GM12875 (cell line): Measurements from ENCODE around the gene JCAD.

ENCODE experiments used
- H3K4me3 ChIP-seq: one replicate; pipeline ENCODE4 v1.5.1; 2011; ENCODE audit warnings: low read depth, low read length, control low read depth
- CTCF ChIP-seq: IDR thresholded peaks from 2 replicates; pipeline ENCODE4 v1.5.1; 2011; ENCODE audit warnings: low read depth, mild to moderate bottlenecking, control low read depth, inconsistent platforms, low read length, moderate library complexity, borderline replicate concordance; ENCODE audit not compliant: insufficient read depth

JCAD gene

GRCh38 chr10:29970012-29970396 lies 89.4 kb downstream of the JCAD start:
- H3K4me3 ChIP-seq, result no peak overlapping the region
- no peak for TF ChIP-seq CTCF

- no peak for TF ChIP-seq CTCF
- H3K4me3 ChIP-seq, result no peak overlapping the region
These were observed 90.0 kb downstream of the JCAD start for GRCh38 chr10:29969255-29970011.

- no peak for TF ChIP-seq CTCF
These were observed 90.8 kb downstream of the JCAD start for GRCh38 chr10:29968585-29968984.

GRCh38 chr10:29966269-29966668 lies 93.1 kb downstream of the JCAD start:
- no peak for TF ChIP-seq CTCF
- no peak overlapping the region for H3K4me3 ChIP-seq

More at GRCh38 chr10:29968585-29968984, 90.8 kb downstream of the JCAD start:
- no peak overlapping the region for H3K4me3 ChIP-seq
